ENCODE results near the gene DNMBP.

Gene DNMBP

GRCh38 chr10:99943908-99944307, 65.8 kb downstream of the DNMBP start:
- DNase-seq, result no peak

- DNase-seq, result peak; percentile 47
These were observed 67.6 kb downstream of the DNMBP start for GRCh38 chr10:99941942-99942820.

GRCh38 chr10:99938563-99938962, 71.2 kb downstream of the DNMBP start:
- no peak for DNase-seq

GRCh38 chr10:99937630-99938029, 72.1 kb downstream of the DNMBP start:
- DNase-seq, result no peak

GRCh38 chr10:99932203-99932957, 77.4 kb downstream of the DNMBP start:
- peak; percentile 37 for DNase-seq

GRCh38 chr10:99930731-99931550, 78.8 kb downstream of the DNMBP start:
- DNase-seq, result no peak

- no peak for DNase-seq
These were observed 80.4 kb downstream of the DNMBP start for GRCh38 chr10:99929360-99929759.

GRCh38 chr10:99927721-99928280, 81.9 kb downstream of the DNMBP start:
- no peak for DNase-seq

GRCh38 chr10:99926925-99927720, 82.6 kb downstream of the DNMBP start:
- peak; percentile 79 for DNase-seq

- no peak for DNase-seq
These were observed 85.1 kb downstream of the DNMBP start for GRCh38 chr10:99924451-99925255.

GRCh38 chr10:99921948-99922347, 87.8 kb downstream of the DNMBP start:
- DNase-seq, result peak; percentile 44

GRCh38 chr10:99920901-99921300, 88.8 kb downstream of the DNMBP start:
- peak; percentile 54 for DNase-seq

- DNase-seq, result no peak
These were observed 89.3 kb downstream of the DNMBP start for GRCh38 chr10:99920486-99920885.

GRCh38 chr10:99917963-99918825, 91.6 kb downstream of the DNMBP start:
- DNase-seq, result peak; percentile 34

GRCh38 chr10:99916776-99917175, 93.0 kb downstream of the DNMBP start:
- no peak for DNase-seq

GRCh38 chr10:99915414-99915813, 94.3 kb downstream of the DNMBP start:
- no peak for DNase-seq

- no peak for DNase-seq
These were observed 95.5 kb downstream of the DNMBP start for GRCh38 chr10:99914236-99914635.

- no peak for DNase-seq
These were observed 95.9 kb downstream of the DNMBP start for GRCh38 chr10:99913831-99914235.

GRCh38 chr10:99912041-99912440, 97.7 kb downstream of the DNMBP start:
- DNase-seq, result no peak

- peak; percentile 29 for DNase-seq
These were observed 101.2 kb downstream of the DNMBP start for GRCh38 chr10:99908512-99908911.
